ENCODE results near the gene NSFL1C.

Gene NSFL1C

DNA sequence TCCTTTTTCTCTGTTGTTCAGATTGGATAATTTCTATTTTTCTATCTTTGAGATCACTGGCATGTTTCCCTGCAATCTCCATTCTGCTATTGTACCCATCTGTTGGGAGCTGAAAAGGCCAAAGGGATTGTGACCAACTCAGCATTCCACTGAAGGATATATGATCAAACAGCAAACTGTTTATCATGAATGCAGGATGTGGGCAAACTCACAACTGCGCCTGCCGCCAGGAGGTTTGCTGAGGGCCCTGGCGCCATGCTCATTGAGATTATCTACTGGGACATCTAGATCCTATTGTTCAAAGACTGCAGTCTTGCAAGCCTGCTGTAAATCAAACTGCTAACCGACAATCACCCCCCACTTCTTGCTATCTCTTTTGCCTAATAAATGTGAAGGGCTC, 69.9 kb downstream of the NSFL1C start:
- FAIRE-seq, result no peak

GRCh38 chr20:1396264-1396663, 70.4 kb downstream of the NSFL1C start:
- no peak for DNase-seq (ENCODE audit: extremely low spot score, insufficient read length, low read depth)
- FAIRE-seq, result no peak

More for the DNA sequence above, 69.9 kb downstream of the NSFL1C start:
- DNase-seq (ENCODE audit: extremely low spot score, insufficient read length, low read depth), result no peak

DNA sequence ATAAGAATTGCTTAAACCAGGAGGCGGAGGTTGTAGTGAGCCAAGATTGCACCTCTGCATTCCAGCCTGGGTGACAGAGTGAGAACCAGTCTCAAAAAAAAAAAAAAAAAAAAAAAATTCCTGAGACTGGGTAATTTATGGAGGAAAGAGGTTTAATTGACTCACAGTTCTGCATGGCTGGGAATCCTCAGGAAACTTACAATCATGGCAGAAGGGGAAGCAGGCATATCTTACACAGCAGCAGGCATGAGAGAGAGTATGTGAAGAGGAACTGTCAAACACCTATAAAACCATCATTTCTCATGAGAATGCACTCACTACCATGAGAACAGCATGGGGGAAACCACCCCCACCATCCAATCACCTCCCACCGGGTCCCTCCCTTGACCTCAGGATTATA, 72.0 kb downstream of the NSFL1C start:
- FAIRE-seq (no peak), DNase-seq (ENCODE audit: extremely low spot score, insufficient read length, low read depth) (no peak)

- FAIRE-seq (no peak), DNase-seq (ENCODE audit: extremely low spot score, insufficient read length, low read depth) (no peak)
Measured at GRCh38 chr20:1393507-1393882, 73.2 kb downstream of the NSFL1C start.

GRCh38 chr20:1392693-1393506, 73.7 kb downstream of the NSFL1C start, which contains the start of gene FKBP1A:
FKBP1A (minus strand) TSS chr20:1393054; CDS start chr20:1392998, 56 bp downstream.
- DNase-seq (ENCODE audit: extremely low spot score, insufficient read length, low read depth) (peak; percentile 83), FAIRE-seq (peak; percentile 86)

GRCh38 chr20:1392443-1392692, 74.3 kb downstream of the NSFL1C start:
- FAIRE-seq (no peak), DNase-seq (ENCODE audit: extremely low spot score, insufficient read length, low read depth) (no peak)

Measured in GM18507 (cell line).